ENCODE results near the gene PEX26. TPM values are rescaled to one million over a fixed set of nuclear protein-coding genes. Genes with fewer than 3 reads are reported as not detected.
A peak's percentile ranks its signal among the peaks of the same experiment; 100 is the strongest.
"Not testable (repeated sequence)": the region's sequence is repeated elsewhere in the genome, so short reads cannot be mapped to it uniquely, and the experiment has no call there.

PEX26 gene
- total RNA-seq, 2 experiments from 2014 or later: 35.5 to 35.9 TPM

- H3K36me3 Mint-ChIP-seq (ENCODE audit: low read depth); H3K27ac Mint-ChIP-seq; H3K27me3 Mint-ChIP-seq; H3K9me3 Mint-ChIP-seq; H3K4me3 Mint-ChIP-seq; DNase-seq; CTCF ChIA-PET; H3K4me1 Mint-ChIP-seq: not testable (repeated sequence)
- POLR2A ChIA-PET: interaction anchor here (1.5 kb wide), 1 partner anchor 47 kb away, joined by 3 read pairs; no protein-coding TSS in a partner anchor
These were observed 45.8 kb downstream of the PEX26 start for GRCh38 chr22:18123476-18124025.

DNA sequence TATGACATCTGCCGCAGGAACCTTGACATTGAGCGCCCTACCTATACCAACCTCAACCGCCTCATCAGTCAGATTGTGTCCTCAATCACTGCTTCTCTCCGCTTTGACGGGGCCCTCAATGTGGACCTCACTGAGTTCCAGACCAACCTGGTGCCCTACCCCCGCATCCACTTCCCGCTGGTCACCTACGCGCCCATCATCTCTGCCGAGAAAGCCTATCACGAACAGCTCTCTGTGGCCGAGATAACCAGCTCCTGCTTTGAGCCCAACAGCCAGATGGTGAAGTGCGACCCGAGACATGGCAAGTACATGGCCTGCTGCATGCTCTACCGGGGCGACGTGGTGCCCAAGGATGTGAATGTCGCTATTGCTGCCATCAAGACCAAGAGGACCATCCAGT is 48.8 kb downstream of the PEX26 start:
- H3K4me1 Mint-ChIP-seq: no peaks in the 10 kb centered on the region
- ChIA-PET CTCF (no interaction called here), POLR2A (no interaction called here)
- no peak for DNase-seq
- peak overlapping the region; percentile 24 for H3K27ac Mint-ChIP-seq
- H3K4me3 Mint-ChIP-seq: no peak overlapping the region
- no peaks in the 10 kb centered on the region for H3K9me3 Mint-ChIP-seq
- H3K36me3 Mint-ChIP-seq (ENCODE audit: low read depth): peaks cover 4% of the 10 kb centered on the region
- H3K27me3 Mint-ChIP-seq: no peaks in the 10 kb centered on the region

GRCh38 chr22:18130018-18130417 is 52.2 kb downstream of the PEX26 start:
- H3K27me3 Mint-ChIP-seq: no peaks in the 10 kb centered on the region
- CTCF ChIA-PET: no interaction called here
- no peaks in the 10 kb centered on the region for H3K9me3 Mint-ChIP-seq
- no peak overlapping the region for H3K27ac Mint-ChIP-seq
- no peaks in the 10 kb centered on the region for H3K4me1 Mint-ChIP-seq
- no peak for DNase-seq
- POLR2A ChIA-PET: no interaction called here
- H3K4me3 Mint-ChIP-seq: no peak overlapping the region
- H3K36me3 Mint-ChIP-seq (ENCODE audit: low read depth): peaks cover 5% of the 10 kb centered on the region

GRCh38 chr22:18130699-18131429 is 53.1 kb downstream of the PEX26 start:
- no peak for DNase-seq
- Mint-ChIP-seq H3K36me3 (ENCODE audit: low read depth) (peaks cover 5% of the 10 kb centered on the region), H3K4me3 (no peak overlapping the region), H3K27ac (no peak overlapping the region), H3K9me3 (no peaks in the 10 kb centered on the region), H3K27me3 (no peaks in the 10 kb centered on the region), H3K4me1 (no peaks in the 10 kb centered on the region)
- ChIA-PET CTCF (no interaction called here), POLR2A (no interaction called here)

DNA sequence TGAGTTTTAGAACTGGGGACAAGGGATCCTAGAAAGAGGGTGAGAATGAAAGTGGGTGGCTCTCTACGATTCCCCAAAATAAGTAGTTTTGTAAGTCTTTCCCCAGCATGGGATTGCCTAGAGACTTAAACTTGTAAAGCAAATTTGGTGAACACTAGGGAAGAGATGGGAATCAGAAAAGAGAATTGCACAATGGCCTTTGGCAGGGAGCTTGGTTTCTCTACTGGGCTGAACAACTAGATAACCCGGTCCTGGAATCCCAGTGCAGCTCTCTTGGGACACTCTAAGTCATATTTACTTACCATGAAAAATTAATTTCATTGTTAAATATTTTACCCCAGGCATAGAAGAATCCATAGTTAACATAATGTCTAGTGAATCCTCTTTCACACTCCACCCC is 55.7 kb downstream of the PEX26 start:
- H3K27ac Mint-ChIP-seq: no peak overlapping the region
- no peaks in the 10 kb centered on the region for H3K9me3 Mint-ChIP-seq
- no peaks in the 10 kb centered on the region for H3K27me3 Mint-ChIP-seq
- no peak for DNase-seq
- H3K4me3 Mint-ChIP-seq: no peak overlapping the region
- CTCF ChIA-PET: no interaction called here
- no peaks in the 10 kb centered on the region for H3K4me1 Mint-ChIP-seq
- POLR2A ChIA-PET: no interaction called here
- H3K36me3 Mint-ChIP-seq (ENCODE audit: low read depth): peaks cover 5% of the 10 kb centered on the region

DNA sequence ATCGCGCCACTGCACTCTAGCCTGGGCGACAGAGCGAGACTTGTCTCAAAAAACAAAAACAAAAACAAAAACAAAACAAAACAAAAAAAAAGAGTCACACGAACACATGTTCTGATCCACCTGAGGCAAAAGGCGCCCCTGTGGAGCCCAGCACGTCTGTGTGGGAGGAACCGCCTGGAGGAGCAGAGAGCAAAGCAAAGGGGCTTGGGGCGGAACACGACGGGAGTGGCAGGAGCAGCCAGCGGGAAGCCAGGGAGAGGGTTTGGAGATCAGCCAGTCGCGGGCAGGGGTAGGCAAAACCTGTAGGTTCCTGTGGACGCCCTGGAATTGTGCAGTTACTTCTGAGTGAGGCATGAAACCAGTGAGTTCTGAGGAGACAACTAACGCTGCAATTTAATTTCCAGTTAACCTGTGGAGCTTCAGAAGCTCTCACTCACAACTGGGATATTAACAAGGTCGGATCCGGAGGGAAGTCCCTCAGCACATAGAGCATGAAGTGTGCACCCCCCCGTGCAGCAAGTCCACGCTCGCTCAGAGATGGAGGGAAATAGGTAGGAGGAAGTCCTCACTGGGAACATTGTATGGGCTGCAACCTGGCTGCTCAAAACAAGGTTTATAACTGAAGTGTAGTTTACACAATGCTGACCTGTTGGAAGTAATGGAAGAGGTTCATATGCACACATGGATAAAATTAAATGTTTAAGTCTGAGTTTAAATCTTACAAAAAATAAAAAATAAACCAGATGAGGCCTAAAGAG is 59.0 kb downstream of the PEX26 start:
- H3K27me3 Mint-ChIP-seq: no peaks in the 10 kb centered on the region
- POLR2A ChIA-PET: no interaction called here
- no peak overlapping the region for H3K27ac Mint-ChIP-seq
- H3K9me3 Mint-ChIP-seq: peaks cover 2% of the 10 kb centered on the region
- no peak overlapping the region for H3K4me3 Mint-ChIP-seq
- CTCF ChIA-PET: no interaction called here
- no peak for DNase-seq
- H3K4me1 Mint-ChIP-seq: no peaks in the 10 kb centered on the region
- peaks cover 17% of the 10 kb centered on the region for H3K36me3 Mint-ChIP-seq (ENCODE audit: low read depth)

GRCh38 chr22:18141004-18141403 is 63.2 kb downstream of the PEX26 start:
- H3K4me1 Mint-ChIP-seq, H3K4me3 Mint-ChIP-seq, DNase-seq, H3K27ac Mint-ChIP-seq, H3K27me3 Mint-ChIP-seq, H3K9me3 Mint-ChIP-seq: not testable (repeated sequence)
- ChIA-PET POLR2A (interaction anchor here (0.8 kb wide), 1 partner anchor 63 kb away, joined by 3 read pairs; the partner anchor contains the start of gene PEX26), CTCF (interaction anchor here (0.8 kb wide), 1 partner anchor 9 kb away, joined by 6 read pairs; the partner anchor contains the start of gene USP18)
- H3K36me3 Mint-ChIP-seq (ENCODE audit: low read depth): peaks cover 17% of the 10 kb centered on the region

DNA sequence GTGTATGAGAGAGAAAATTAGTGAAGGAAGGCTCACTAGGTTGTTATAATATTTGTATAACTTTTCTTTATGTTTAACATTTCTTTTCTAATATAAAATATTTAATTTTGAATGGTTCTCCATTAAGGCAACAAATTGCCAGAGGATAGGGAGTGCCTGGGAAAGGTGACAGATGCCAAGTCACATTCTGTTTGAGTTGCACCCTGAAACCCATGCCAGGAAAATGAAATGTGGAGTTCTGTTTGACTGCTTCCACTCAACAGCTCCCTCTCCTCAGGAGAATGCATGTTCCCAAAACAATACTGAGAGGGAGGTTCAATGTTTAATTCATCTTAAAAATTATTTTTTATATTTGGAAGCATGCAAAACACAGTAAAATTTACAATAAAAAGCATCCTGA is 66.3 kb downstream of the PEX26 start:
- Mint-ChIP-seq H3K27me3 (no peaks in the 10 kb centered on the region), H3K9me3 (peaks cover 4% of the 10 kb centered on the region), H3K36me3 (ENCODE audit: low read depth) (peaks cover 22% of the 10 kb centered on the region), H3K4me1 (peaks cover 17% of the 10 kb centered on the region), H3K27ac (no peak overlapping the region), H3K4me3 (no peak overlapping the region)
- CTCF ChIA-PET: no interaction called here
- no peak for DNase-seq
- POLR2A ChIA-PET: no interaction called here

DNA sequence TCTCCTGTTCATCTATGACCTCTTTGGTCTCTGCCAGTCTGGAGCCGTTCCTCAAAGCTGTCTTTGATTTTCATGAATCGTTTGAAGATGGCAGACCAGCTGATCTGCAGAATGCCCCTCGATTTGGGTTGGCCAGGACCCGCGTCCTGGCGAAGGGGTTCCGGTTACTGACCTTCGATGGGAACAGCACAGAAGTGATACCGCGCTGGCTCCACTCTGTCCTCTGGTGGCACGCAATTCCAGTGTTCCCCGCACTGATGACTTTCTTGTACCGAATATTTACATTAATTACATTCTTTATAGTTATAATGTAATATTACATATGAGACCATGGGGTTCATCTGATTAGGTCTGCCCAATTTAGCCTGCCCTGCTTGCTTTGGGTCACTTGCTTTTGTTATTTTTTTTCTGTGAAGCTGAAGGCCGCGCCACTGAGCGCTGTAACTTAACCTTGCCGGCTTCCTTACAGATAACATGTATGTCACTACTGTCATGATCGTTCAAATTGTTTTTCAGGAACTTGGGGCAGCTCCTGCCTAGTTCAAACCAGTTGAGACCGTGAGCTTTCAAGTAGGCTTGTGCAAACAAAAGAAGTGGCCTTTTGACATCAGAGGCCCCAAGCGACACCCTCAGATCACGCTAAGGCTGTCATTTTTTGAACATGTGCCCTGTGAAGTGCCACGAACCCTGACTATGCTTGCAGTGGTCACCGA is 68.0 kb downstream of the PEX26 start:
- Mint-ChIP-seq H3K36me3 (ENCODE audit: low read depth) (peaks cover 23% of the 10 kb centered on the region), H3K4me1 (peaks cover 27% of the 10 kb centered on the region), H3K27ac (no peak overlapping the region), H3K9me3 (peaks cover 4% of the 10 kb centered on the region), H3K27me3 (no peaks in the 10 kb centered on the region), H3K4me3 (no peak overlapping the region)
- POLR2A ChIA-PET: no interaction called here
- CTCF ChIA-PET: no interaction called here
- DNase-seq: no peak

- H3K27ac Mint-ChIP-seq: no peak overlapping the region
- no peaks in the 10 kb centered on the region for H3K27me3 Mint-ChIP-seq
- ChIA-PET CTCF (no interaction called here), POLR2A (no interaction called here)
- H3K36me3 Mint-ChIP-seq (ENCODE audit: low read depth): peaks cover 23% of the 10 kb centered on the region
- H3K4me1 Mint-ChIP-seq: peaks cover 32% of the 10 kb centered on the region
- peaks cover 2% of the 10 kb centered on the region for H3K9me3 Mint-ChIP-seq
- DNase-seq: no peak
- H3K4me3 Mint-ChIP-seq: no peak overlapping the region
These were observed 68.6 kb downstream of the PEX26 start for GRCh38 chr22:18146389-18146753.

DNA sequence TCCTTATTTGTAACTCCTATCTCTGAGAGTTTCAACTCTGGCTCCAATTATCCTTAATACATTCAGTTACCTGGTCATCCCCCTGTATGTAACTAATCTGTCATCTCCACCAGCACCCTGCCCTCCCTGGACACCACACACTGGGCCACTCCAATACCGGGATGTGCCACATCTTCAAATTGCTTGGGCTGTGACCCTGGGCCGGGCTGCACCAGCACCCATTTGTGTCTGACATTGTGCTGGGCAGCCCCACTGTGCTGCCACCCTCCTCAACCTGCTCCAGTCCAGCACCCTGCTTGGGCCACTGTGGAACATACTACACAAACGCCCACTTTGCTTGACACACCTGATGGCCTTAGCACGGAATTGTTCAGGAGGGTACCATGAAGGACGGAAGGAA is 70.0 kb downstream of the PEX26 start:
- Mint-ChIP-seq H3K27me3 (no peaks in the 10 kb centered on the region), H3K4me3 (no peak overlapping the region), H3K27ac (no peak overlapping the region), H3K36me3 (ENCODE audit: low read depth) (peaks cover 34% of the 10 kb centered on the region), H3K9me3 (no peaks in the 10 kb centered on the region), H3K4me1 (peaks cover 45% of the 10 kb centered on the region)
- CTCF ChIA-PET: no interaction called here
- POLR2A ChIA-PET: interaction anchor here (6.0 kb wide), 1 partner anchor 69 kb away, joined by 63 read pairs; the partner anchor contains the start of gene PEX26
- no peak for DNase-seq

GRCh38 chr22:18148293-18148965 is 70.6 kb downstream of the PEX26 start:
- Mint-ChIP-seq H3K27me3 (no peaks in the 10 kb centered on the region), H3K36me3 (ENCODE audit: low read depth) (peaks cover 35% of the 10 kb centered on the region), H3K9me3 (no peaks in the 10 kb centered on the region), H3K4me1 (peaks cover 49% of the 10 kb centered on the region), H3K27ac (no peak overlapping the region), H3K4me3 (peak overlapping the region; percentile 93)
- DNase-seq: no peak
- CTCF ChIA-PET: interaction anchor here (2.5 kb wide), 1 partner anchor 73 kb away, joined by 8 read pairs; no protein-coding TSS in a partner anchor
- POLR2A ChIA-PET: interaction anchor here (6.0 kb wide), 1 partner anchor 70 kb away, joined by 63 read pairs; the partner anchor contains the start of gene PEX26
